Activated CD4-positive, alpha-beta T cell treated with anti-CD3 and anti-CD28 coated beads, Interleukin-2, amount 50 U/mL, for 24 hours (primary cell): ENCODE results near the gene SLFN12L.

ENCODE experiments used
- DNase-seq, 2 donors: peaks; one replicate each; pipeline ENCODE4 v3.0.0-alpha.2; 2020; ENCODE audit warnings: low read depth in 1 of 2, low spot score in 1 of 2

SLFN12L gene

GRCh38 chr17:35433075-35433894, 104.2 kb downstream of the SLFN12L start:
- peak in 1 of 2 donors; percentile 74 for DNase-seq

- DNase-seq, result peak; percentile 8 to 35
Observed at GRCh38 chr17:35432176-35433074, 105.1 kb downstream of the SLFN12L start, which contains the start of gene SLFN12. Gene SLFN12 (minus strand): TSS chr17:35432500. CDS start chr17:35423028, 9,472 bp downstream.

- DNase-seq, result no peak
Observed at GRCh38 chr17:35429702-35430101, 107.8 kb downstream of the SLFN12L start.

GRCh38 chr17:35428229-35428628, 109.2 kb downstream of the SLFN12L start:
- DNase-seq, result no peak

GRCh38 chr17:35423761-35424160, 113.7 kb downstream of the SLFN12L start:
- no peak for DNase-seq
